Panc1 (cell line): ENCODE measurements around the gene OR7C1. TPM values are rescaled to one million over a fixed set of nuclear protein-coding genes. Genes with fewer than 3 reads are reported as not detected.

ENCODE experiments used
- ATAC-seq: fragments of 200-7000 bp; cut with Tn5 transposase; 2 replicates; pipeline ENCODE4 v1.9.1; 2020; ENCODE audit warnings: mild to moderate bottlenecking, moderate library complexity
- BruUV-seq: library from RNA; stranded (reverse); fragments of 400-500 nt; replicated peaks from 2 replicates; lab custom pipeline; 2021; lab: Mats Ljungman, UMichigan
- CTCF ChIA-PET: fragments of 300-600 bp; sonication (Branson Sonifier 250); formaldehyde crosslinking; loops from one replicate; lab custom pipeline; 2022; ENCODE audit warnings: antibody characterized with exemption; lab: Charles Lee
- POLR2A ChIA-PET: fragments of 300-600 bp; sonication (Branson Sonifier 250); formaldehyde crosslinking; loops from one replicate; lab custom pipeline; 2022; ENCODE audit warnings: antibody characterized with exemption; lab: Charles Lee
- DNase-seq: peaks from one replicate; pipeline ENCODE4 v3.0.0-alpha.2; 2010; ENCODE audit warnings: low read depth, low spot score
- H3K27ac ChIP-seq: 2 replicates; pipeline ENCODE4 v1.5.1; 2011; ENCODE audit warnings: mild to moderate bottlenecking, low read length, inconsistent platforms
- H3K27me3 ChIP-seq: fragments of 200-500 bp; sonication (Bioruptor generic); 2 replicates; pipeline ENCODE4 v1.6.0; 2014; ENCODE audit warnings: low read length, inconsistent platforms; ENCODE audit not compliant: control insufficient read depth, insufficient read depth
- H3K36me3 ChIP-seq: fragments of 200-500 bp; sonication (Bioruptor generic); 2 replicates; pipeline ENCODE4 v1.5.1; 2014; ENCODE audit warnings: inconsistent platforms, mild to moderate bottlenecking, low read length, moderate library complexity; ENCODE audit not compliant: control insufficient read depth, insufficient read depth
- H3K4me1 ChIP-seq: 2 replicates; pipeline ENCODE4 v1.5.1; 2011; ENCODE audit warnings: inconsistent platforms, mild to moderate bottlenecking, low read length, moderate library complexity; ENCODE audit not compliant: control insufficient read depth, insufficient read depth
- H3K4me3 ChIP-seq, 2 experiments: 2 replicates each; pipeline ENCODE4 v1.5.1; 2011 to 2012; ENCODE audit warnings: low read depth in 2 of 2, low read length in 2 of 2, mild to moderate bottlenecking in 2 of 2, inconsistent platforms in 1 of 2, moderate library complexity in 1 of 2
- H3K9me3 ChIP-seq: fragments of 200-500 bp; sonication (Bioruptor generic); 2 replicates; pipeline ENCODE4 v1.5.1; 2014; ENCODE audit warnings: low read depth, mild to moderate bottlenecking, inconsistent platforms, low read length, moderate library complexity; ENCODE audit not compliant: control insufficient read depth, insufficient read depth
- POLR2AphosphoS5 ChIP-seq: IDR thresholded peaks from 2 replicates; pipeline ENCODE4 v1.6.1; 2012; ENCODE audit warnings: mild to moderate bottlenecking, low read depth, low read length, moderate library complexity
- SIN3A ChIP-seq: IDR thresholded peaks from 2 replicates; pipeline ENCODE4 v1.6.1; 2012; ENCODE audit warnings: low read depth, mild to moderate bottlenecking, low read length, moderate library complexity, borderline replicate concordance; ENCODE audit not compliant: insufficient read depth
- TCF7L2 ChIP-seq: IDR thresholded peaks from 2 replicates; pipeline ENCODE4 v1.6.1; 2011; ENCODE audit warnings: mild to moderate bottlenecking, low read depth, low read length, inconsistent platforms
- in situ Hi-C: cut with HindIII; loops from 2 replicates; pipeline ENCODE4 v1.10.0; 2016; ENCODE audit warnings: low sequenced_read_pairs, low pct_unique_long_range_greater_than_20kb
- intact Hi-C: fragments of 100-400 bp; cut with micrococcal nuclease; formaldehyde crosslinking; loops from one replicate; pipeline ENCODE4 v1.10.0; 2022; ENCODE audit not compliant: unreplicated experiment
- total RNA-seq: library from RNA; stranded (reverse); gene quantifications from one replicate; pipeline ENCODE4 v1.2.1, GENCODE V29; 2021; ENCODE audit not compliant: unreplicated experiment
- TF ChIP-seq, protein P1 (sequence below), 2 experiments: IDR thresholded peaks; 2 replicates each; pipeline ENCODE4 v1.6.1; 2011 to 2012; ENCODE audit warnings: low read depth in 2 of 2, control low read depth in 1 of 2, low read length in 1 of 2, mild to moderate bottlenecking in 1 of 2, moderate library complexity in 1 of 2; ENCODE audit not compliant: insufficient read depth in 1 of 2
- TF ChIP-seq, protein P2 (sequence below): fragments of 450-650 bp; IDR thresholded peaks from 2 replicates; pipeline ENCODE4 v1.5.1; 2017; ENCODE audit warnings: mild to moderate bottlenecking

OR7C1 gene
- total RNA-seq, 1 experiment from 2014 or later = not detected

DNA sequence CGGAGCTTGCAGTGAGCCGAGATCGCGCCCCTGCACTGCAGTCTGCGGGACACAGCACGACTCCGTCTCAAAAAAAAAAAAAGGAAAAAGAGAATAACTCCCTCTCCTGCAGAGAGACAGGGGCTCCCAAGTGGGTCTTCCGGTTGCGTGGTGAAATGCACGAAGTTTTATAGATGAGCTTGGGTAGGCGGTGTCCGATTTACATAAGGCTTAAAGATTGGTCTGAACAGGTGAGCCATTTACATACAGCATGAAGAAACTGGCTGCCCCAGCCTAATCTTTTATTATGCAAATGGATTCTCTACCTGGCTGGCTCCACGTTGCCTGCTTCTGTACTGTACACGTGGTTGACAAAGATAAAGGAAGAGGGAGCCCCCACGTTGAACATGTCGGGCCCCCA is 76.2 kb downstream of the OR7C1 start:
- no TSS peak for BruUV-seq
- Histone ChIP-seq H3K9me3 (no peaks in the 10 kb centered on the region), H3K36me3 (no peaks in the 10 kb centered on the region), H3K4me1 (no peaks in the 10 kb centered on the region), H3K4me3 (no peak overlapping the region; a peak in 1 of 4 replicates), H3K27ac (no peak overlapping the region), H3K27me3 (no peaks in the 10 kb centered on the region; the same call in 1 of the 2 replicates)
- in situ Hi-C loops = no loop called here
- no peak for TF ChIP-seq SIN3A
- no peak for TF ChIP-seq POLR2AphosphoS5
- no peak for TF ChIP-seq TCF7L2
- TF ChIP-seq, protein P1, sequence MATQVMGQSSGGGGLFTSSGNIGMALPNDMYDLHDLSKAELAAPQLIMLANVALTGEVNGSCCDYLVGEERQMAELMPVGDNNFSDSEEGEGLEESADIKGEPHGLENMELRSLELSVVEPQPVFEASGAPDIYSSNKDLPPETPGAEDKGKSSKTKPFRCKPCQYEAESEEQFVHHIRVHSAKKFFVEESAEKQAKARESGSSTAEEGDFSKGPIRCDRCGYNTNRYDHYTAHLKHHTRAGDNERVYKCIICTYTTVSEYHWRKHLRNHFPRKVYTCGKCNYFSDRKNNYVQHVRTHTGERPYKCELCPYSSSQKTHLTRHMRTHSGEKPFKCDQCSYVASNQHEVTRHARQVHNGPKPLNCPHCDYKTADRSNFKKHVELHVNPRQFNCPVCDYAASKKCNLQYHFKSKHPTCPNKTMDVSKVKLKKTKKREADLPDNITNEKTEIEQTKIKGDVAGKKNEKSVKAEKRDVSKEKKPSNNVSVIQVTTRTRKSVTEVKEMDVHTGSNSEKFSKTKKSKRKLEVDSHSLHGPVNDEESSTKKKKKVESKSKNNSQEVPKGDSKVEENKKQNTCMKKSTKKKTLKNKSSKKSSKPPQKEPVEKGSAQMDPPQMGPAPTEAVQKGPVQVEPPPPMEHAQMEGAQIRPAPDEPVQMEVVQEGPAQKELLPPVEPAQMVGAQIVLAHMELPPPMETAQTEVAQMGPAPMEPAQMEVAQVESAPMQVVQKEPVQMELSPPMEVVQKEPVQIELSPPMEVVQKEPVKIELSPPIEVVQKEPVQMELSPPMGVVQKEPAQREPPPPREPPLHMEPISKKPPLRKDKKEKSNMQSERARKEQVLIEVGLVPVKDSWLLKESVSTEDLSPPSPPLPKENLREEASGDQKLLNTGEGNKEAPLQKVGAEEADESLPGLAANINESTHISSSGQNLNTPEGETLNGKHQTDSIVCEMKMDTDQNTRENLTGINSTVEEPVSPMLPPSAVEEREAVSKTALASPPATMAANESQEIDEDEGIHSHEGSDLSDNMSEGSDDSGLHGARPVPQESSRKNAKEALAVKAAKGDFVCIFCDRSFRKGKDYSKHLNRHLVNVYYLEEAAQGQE (IDR thresholded peaks at IDR 0.05; ENCODE audit: insufficient read depth in 1 of 2, low read depth in 2 of 2, low read length in 1 of 2) = no peak
- TF ChIP-seq, protein P2, sequence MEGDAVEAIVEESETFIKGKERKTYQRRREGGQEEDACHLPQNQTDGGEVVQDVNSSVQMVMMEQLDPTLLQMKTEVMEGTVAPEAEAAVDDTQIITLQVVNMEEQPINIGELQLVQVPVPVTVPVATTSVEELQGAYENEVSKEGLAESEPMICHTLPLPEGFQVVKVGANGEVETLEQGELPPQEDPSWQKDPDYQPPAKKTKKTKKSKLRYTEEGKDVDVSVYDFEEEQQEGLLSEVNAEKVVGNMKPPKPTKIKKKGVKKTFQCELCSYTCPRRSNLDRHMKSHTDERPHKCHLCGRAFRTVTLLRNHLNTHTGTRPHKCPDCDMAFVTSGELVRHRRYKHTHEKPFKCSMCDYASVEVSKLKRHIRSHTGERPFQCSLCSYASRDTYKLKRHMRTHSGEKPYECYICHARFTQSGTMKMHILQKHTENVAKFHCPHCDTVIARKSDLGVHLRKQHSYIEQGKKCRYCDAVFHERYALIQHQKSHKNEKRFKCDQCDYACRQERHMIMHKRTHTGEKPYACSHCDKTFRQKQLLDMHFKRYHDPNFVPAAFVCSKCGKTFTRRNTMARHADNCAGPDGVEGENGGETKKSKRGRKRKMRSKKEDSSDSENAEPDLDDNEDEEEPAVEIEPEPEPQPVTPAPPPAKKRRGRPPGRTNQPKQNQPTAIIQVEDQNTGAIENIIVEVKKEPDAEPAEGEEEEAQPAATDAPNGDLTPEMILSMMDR = no peak
- CTCF ChIA-PET = no interaction called here
- POLR2A ChIA-PET = no interaction called here
- intact Hi-C loops = no loop called here
- no peak for ATAC-seq
- no peak for DNase-seq

DNA sequence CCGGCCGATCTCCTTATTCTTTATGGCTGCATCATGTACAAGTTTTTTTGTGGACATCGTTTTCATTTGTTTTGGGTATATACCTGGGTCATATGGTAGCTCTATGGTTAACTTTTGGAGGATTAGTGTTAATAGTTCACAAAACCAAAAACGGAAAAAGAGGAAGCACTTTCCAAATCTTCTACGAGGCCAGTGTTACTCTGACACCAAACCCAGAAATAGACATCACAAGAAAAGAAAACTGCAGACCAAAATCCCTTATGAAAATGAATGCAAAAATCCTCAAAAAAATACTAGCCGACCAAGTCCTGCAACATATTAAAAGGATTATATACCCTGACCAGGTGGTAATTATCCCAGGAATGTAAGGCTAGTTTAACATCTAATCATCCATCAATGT is 86.4 kb downstream of the OR7C1 start:
- no peak overlapping the region for H3K4me3 ChIP-seq
- no TSS peak for BruUV-seq
- H3K9me3 ChIP-seq = no peaks in the 10 kb centered on the region
- DNase-seq (no peak), ATAC-seq (no peak)
- H3K4me1 ChIP-seq = no peaks in the 10 kb centered on the region
- TF ChIP-seq, protein P2 = no peak
- TF ChIP-seq POLR2AphosphoS5 (no peak), TCF7L2 (no peak), SIN3A (no peak)
- TF ChIP-seq, protein P1 (IDR thresholded peaks at IDR 0.05; ENCODE audit: insufficient read depth in 1 of 2, low read depth in 2 of 2, low read length in 1 of 2) = no peak
- no peaks in the 10 kb centered on the region; the same call in 1 of the 2 replicates for H3K27me3 ChIP-seq
- in situ Hi-C loops = no loop called here
- intact Hi-C loops = no loop called here
- ChIA-PET CTCF (no interaction called here), POLR2A (no interaction called here)
- H3K36me3 ChIP-seq = no peaks in the 10 kb centered on the region
- H3K27ac ChIP-seq = no peak overlapping the region

Other genes starting within 250 kb of the OR7C1 start
- not detected for gene ADGRE3, start 160.3 kb downstream of the OR7C1 start, total RNA-seq
- gene ZNF333, start 145.1 kb downstream of the OR7C1 start, total RNA-seq = 9.2 TPM
- gene ADGRE2, start 56.6 kb downstream of the OR7C1 start, total RNA-seq = 0.21 TPM
- not detected for gene OR7A5, start within 50 bp of the OR7C1 start, total RNA-seq
- not detected for gene OR7A10, start 13.7 kb upstream of the OR7C1 start, total RNA-seq
- not detected for gene OR7A17, start 50.9 kb upstream of the OR7C1 start, total RNA-seq
- gene OR7C2, start 106.3 kb upstream of the OR7C1 start, total RNA-seq = not detected
- gene SLC1A6, start 144.7 kb upstream of the OR7C1 start, total RNA-seq = 0.15 TPM
- not detected for gene CASP14, start 214.3 kb upstream of the OR7C1 start, total RNA-seq
- not detected for gene OR1I1, start 247.0 kb upstream of the OR7C1 start, total RNA-seq